ENCODE measurements around the gene RAD18.

- TF ChIP-seq EP300 (IDR thresholded peaks at IDR 0.05) = no peak
- TF ChIP-seq CTCF (IDR thresholded peaks at IDR 0.05) = no peak
- TF ChIP-seq POLR2A (IDR thresholded peaks at IDR 0.05) = no peak
Observed at GRCh38 chr3:8990266-8991215, 27.3 kb upstream of the RAD18 start.
